ENCODE data around the gene TBXA2R. TPM values are rescaled to one million over a fixed set of nuclear protein-coding genes. Genes with fewer than 3 reads are reported as not detected.

Gene TBXA2R
- total and polyA plus RNA-seq, 2 experiments from 2014 or later: 0.42 to 0.73 TPM

DNA sequence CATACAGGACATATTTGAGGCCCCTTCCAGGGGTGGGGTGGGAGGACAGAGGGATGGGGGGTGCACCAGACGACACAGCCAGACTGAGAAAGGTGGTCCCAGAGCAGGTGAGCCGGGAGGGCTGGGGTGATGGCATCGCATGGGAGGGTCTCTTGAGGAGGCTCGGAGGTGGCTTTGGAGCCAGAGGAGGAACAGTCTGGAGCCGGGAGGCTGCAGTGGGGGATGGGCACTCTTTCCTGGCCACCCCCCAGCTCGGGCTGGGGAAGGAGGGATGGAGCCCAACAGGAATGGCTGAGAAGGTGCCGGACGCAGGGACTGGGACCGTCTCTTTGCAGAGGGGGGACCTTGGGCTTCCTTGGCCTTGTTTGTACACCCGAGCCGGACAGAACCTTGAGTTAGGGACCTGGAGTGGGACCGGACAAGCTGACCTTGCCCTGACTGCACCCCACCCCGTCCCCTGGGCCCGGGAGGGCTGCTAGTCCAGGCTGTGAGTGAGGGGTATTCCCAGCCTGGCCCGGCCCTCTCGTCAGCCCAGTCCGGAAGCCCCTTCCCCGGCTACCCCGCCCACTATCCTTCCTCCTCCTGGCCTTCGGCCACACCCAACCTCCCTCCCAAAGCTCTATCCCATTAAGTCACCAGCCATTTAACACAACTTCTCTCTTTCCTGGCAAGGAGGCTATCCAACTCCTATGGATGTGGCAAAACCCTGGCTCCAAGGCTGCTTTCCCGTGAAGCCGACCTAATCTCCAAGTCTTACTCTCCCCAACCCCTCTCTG, 816 bp upstream of the TBXA2R start:
- Histone ChIP-seq H3K4me2 (peak overlapping the region; percentile 95), H3F3A (replicated peaks; ENCODE audit: low read depth) (peaks cover 4% of the 10 kb centered on the region; the same call in 1 of the 2 replicates), H2AFZ (peak overlapping the region; percentile 80), H4K20me1 (replicated peaks; ENCODE audit: insufficient read depth) (no peaks in the 10 kb centered on the region), H3K36me3 (ENCODE audit: insufficient read depth) (no peaks in the 10 kb centered on the region), H3K27ac (ENCODE audit: low read depth) (no peak overlapping the region), H3K4me3 (peak overlapping the region; percentile 64), H3K4me1 (ENCODE audit: insufficient read depth) (peaks cover 10% of the 10 kb centered on the region), H3K27me3 (ENCODE audit: insufficient read depth) (peaks cover 11% of the 10 kb centered on the region), H3K9me2 (ENCODE audit: insufficient read depth) (no peaks in the 10 kb centered on the region), H3K79me2 (replicated peaks; ENCODE audit: insufficient read depth) (no peaks in the 10 kb centered on the region)
- Mint-ChIP-seq H3K4me3 (peak overlapping the region; percentile 69), H3K4me1 (peaks cover 11% of the 10 kb centered on the region), H3K27me3 (ENCODE audit: insufficient read depth, low read depth, poor library complexity) (peaks cover 8% of the 10 kb centered on the region), H3K36me3 (ENCODE audit: low read depth) (peaks cover 13% of the 10 kb centered on the region), H3K9me3 (no peaks in the 10 kb centered on the region), H3K27ac (no peak overlapping the region)
- DNase-seq (ENCODE audit: low spot score) (peak; percentile 81), ATAC-seq (peak; percentile 59)
- TF ChIP-seq, protein P1, sequence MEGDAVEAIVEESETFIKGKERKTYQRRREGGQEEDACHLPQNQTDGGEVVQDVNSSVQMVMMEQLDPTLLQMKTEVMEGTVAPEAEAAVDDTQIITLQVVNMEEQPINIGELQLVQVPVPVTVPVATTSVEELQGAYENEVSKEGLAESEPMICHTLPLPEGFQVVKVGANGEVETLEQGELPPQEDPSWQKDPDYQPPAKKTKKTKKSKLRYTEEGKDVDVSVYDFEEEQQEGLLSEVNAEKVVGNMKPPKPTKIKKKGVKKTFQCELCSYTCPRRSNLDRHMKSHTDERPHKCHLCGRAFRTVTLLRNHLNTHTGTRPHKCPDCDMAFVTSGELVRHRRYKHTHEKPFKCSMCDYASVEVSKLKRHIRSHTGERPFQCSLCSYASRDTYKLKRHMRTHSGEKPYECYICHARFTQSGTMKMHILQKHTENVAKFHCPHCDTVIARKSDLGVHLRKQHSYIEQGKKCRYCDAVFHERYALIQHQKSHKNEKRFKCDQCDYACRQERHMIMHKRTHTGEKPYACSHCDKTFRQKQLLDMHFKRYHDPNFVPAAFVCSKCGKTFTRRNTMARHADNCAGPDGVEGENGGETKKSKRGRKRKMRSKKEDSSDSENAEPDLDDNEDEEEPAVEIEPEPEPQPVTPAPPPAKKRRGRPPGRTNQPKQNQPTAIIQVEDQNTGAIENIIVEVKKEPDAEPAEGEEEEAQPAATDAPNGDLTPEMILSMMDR (conservative IDR thresholded peaks at IDR 0.05; ENCODE audit: low read depth in 2 of 2): no peak
- TF ChIP-seq, protein P2, sequence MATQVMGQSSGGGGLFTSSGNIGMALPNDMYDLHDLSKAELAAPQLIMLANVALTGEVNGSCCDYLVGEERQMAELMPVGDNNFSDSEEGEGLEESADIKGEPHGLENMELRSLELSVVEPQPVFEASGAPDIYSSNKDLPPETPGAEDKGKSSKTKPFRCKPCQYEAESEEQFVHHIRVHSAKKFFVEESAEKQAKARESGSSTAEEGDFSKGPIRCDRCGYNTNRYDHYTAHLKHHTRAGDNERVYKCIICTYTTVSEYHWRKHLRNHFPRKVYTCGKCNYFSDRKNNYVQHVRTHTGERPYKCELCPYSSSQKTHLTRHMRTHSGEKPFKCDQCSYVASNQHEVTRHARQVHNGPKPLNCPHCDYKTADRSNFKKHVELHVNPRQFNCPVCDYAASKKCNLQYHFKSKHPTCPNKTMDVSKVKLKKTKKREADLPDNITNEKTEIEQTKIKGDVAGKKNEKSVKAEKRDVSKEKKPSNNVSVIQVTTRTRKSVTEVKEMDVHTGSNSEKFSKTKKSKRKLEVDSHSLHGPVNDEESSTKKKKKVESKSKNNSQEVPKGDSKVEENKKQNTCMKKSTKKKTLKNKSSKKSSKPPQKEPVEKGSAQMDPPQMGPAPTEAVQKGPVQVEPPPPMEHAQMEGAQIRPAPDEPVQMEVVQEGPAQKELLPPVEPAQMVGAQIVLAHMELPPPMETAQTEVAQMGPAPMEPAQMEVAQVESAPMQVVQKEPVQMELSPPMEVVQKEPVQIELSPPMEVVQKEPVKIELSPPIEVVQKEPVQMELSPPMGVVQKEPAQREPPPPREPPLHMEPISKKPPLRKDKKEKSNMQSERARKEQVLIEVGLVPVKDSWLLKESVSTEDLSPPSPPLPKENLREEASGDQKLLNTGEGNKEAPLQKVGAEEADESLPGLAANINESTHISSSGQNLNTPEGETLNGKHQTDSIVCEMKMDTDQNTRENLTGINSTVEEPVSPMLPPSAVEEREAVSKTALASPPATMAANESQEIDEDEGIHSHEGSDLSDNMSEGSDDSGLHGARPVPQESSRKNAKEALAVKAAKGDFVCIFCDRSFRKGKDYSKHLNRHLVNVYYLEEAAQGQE (IDR thresholded peaks at IDR 0.05; ENCODE audit: unreplicated experiment): no peak
- 0 out of 2 replicates have a peak, but pooled peaks have one; percentile 39 for TF ChIP-seq POLR2AphosphoS5 (IDR thresholded peaks at IDR 0.05; ENCODE audit: low read depth)
- no peak for TF ChIP-seq EZH2phosphoT487 (IDR thresholded peaks at IDR 0.05; ENCODE audit: unreplicated experiment)
- TF ChIP-seq NANOG (IDR thresholded peaks at IDR 0.05; ENCODE audit: borderline replicate concordance): no peak

DNA sequence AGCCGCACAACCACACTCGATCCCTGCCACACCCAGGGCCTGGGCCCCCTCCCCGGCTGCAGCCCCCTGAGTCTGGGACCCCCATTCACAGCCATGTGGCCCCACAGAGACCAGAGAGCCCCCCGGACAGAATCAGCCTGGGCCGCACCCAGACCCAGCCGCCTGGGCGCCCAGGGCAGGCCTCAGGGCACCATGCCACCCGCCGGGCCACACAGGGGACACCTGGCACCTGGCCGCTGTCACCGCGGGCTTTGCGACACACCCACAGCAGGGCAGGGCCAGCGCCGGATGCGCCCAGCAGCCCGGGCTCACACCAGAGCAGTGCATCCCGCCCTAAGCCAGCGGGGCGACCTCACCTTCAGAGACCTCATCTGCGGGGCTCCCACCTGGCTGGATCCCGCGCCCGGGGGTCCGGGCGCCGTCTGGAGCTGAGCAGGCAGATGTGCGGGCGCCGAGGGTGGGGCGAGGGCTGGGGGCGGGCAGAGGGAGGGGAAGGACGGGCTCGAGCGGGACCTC, 443 bp downstream of the TBXA2R start:
- Mint-ChIP-seq H3K4me3 (peak overlapping the region; percentile 56), H3K9me3 (no peaks in the 10 kb centered on the region)
- DNase-seq (ENCODE audit: low spot score): peak; percentile 65
- TF ChIP-seq, protein P3, sequence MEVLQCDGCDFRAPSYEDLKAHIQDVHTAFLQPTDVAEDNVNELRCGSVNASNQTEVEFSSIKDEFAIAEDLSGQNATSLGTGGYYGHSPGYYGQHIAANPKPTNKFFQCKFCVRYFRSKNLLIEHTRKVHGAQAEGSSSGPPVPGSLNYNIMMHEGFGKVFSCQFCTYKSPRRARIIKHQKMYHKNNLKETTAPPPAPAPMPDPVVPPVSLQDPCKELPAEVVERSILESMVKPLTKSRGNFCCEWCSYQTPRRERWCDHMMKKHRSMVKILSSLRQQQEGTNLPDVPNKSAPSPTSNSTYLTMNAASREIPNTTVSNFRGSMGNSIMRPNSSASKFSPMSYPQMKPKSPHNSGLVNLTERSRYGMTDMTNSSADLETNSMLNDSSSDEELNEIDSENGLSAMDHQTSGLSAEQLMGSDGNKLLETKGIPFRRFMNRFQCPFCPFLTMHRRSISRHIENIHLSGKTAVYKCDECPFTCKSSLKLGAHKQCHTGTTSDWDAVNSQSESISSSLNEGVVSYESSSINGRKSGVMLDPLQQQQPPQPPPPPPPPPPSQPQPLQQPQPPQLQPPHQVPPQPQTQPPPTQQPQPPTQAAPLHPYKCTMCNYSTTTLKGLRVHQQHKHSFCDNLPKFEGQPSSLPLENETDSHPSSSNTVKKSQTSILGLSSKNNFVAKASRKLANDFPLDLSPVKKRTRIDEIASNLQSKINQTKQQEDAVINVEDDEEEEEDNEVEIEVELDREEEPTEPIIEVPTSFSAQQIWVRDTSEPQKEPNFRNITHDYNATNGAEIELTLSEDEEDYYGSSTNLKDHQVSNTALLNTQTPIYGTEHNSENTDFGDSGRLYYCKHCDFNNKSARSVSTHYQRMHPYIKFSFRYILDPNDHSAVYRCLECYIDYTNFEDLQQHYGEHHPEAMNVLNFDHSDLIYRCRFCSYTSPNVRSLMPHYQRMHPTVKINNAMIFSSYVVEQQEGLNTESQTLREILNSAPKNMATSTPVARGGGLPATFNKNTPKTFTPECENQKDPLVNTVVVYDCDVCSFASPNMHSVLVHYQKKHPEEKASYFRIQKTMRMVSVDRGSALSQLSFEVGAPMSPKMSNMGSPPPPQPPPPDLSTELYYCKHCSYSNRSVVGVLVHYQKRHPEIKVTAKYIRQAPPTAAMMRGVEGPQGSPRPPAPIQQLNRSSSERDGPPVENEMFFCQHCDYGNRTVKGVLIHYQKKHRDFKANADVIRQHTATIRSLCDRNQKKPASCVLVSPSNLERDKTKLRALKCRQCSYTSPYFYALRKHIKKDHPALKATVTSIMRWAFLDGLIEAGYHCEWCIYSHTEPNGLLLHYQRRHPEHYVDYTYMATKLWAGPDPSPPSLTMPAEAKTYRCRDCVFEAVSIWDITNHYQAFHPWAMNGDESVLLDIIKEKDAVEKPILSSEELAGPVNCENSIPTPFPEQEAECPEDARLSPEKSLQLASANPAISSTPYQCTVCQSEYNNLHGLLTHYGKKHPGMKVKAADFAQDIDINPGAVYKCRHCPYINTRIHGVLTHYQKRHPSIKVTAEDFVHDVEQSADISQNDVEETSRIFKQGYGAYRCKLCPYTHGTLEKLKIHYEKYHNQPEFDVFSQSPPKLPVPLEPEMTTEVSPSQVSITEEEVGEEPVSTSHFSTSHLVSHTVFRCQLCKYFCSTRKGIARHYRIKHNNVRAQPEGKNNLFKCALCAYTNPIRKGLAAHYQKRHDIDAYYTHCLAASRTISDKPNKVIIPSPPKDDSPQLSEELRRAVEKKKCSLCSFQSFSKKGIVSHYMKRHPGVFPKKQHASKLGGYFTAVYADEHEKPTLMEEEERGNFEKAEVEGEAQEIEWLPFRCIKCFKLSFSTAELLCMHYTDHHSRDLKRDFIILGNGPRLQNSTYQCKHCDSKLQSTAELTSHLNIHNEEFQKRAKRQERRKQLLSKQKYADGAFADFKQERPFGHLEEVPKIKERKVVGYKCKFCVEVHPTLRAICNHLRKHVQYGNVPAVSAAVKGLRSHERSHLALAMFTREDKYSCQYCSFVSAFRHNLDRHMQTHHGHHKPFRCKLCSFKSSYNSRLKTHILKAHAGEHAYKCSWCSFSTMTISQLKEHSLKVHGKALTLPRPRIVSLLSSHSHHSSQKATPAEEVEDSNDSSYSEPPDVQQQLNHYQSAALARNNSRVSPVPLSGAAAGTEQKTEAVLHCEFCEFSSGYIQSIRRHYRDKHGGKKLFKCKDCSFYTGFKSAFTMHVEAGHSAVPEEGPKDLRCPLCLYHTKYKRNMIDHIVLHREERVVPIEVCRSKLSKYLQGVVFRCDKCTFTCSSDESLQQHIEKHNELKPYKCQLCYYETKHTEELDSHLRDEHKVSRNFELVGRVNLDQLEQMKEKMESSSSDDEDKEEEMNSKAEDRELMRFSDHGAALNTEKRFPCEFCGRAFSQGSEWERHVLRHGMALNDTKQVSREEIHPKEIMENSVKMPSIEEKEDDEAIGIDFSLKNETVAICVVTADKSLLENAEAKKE (CRISPR knock-in tag; IDR thresholded peaks at IDR 0.05): no peak
- no peak for TF ChIP-seq STAT1 (IDR thresholded peaks at IDR 0.05; ENCODE audit: unreplicated experiment)
- no peak for TF ChIP-seq CREB1 (CRISPR knock-in tag; IDR thresholded peaks at IDR 0.05; ENCODE audit: low read depth)
- TF ChIP-seq JUNB (IDR thresholded peaks at IDR 0.05; ENCODE audit: unreplicated experiment): no peak

More for the DNA sequence above, 443 bp downstream of the TBXA2R start:
- Histone ChIP-seq H3K79me2 (replicated peaks; ENCODE audit: insufficient read depth) (no peaks in the 10 kb centered on the region), H3K27me3 (ENCODE audit: insufficient read depth) (peaks cover 11% of the 10 kb centered on the region), H3K27ac (ENCODE audit: low read depth) (no peak overlapping the region), H3F3A (replicated peaks; ENCODE audit: low read depth) (peaks cover 4% of the 10 kb centered on the region; the same call in 1 of the 2 replicates), H2AFZ (peak overlapping the region; percentile 80), H3K9me2 (ENCODE audit: insufficient read depth) (no peaks in the 10 kb centered on the region), H3K36me3 (ENCODE audit: insufficient read depth) (no peaks in the 10 kb centered on the region), H3K4me3 (peak overlapping the region; percentile 64), H3K4me1 (ENCODE audit: insufficient read depth) (peaks cover 10% of the 10 kb centered on the region), H4K20me1 (replicated peaks; ENCODE audit: insufficient read depth) (no peaks in the 10 kb centered on the region), H3K4me2 (peak overlapping the region; percentile 95)
- H3K36me3 Mint-ChIP-seq (ENCODE audit: low read depth): peaks cover 8% of the 10 kb centered on the region; the same call in 2 of the 3 replicates
- H3K27me3 Mint-ChIP-seq (ENCODE audit: insufficient read depth, low read depth, poor library complexity): peaks cover 10% of the 10 kb centered on the region
- peaks cover 11% of the 10 kb centered on the region for H3K4me1 Mint-ChIP-seq
- no peak overlapping the region for H3K27ac Mint-ChIP-seq
- peak; percentile 58 for ATAC-seq

All from GM23338 (cell line).